A673 (cell line): Measurements from ENCODE around the gene EGR1. TPM values are rescaled to one million over a fixed set of nuclear protein-coding genes. Genes with fewer than 3 reads are reported as not detected.
A peak's percentile ranks its signal among the peaks of the same experiment; 100 is the strongest.

Source experiments
- BruUV-seq: library from RNA; stranded (reverse); fragments of 400-500 nt; replicated peaks from 2 replicates; lab custom pipeline; 2021; lab: Mats Ljungman, UMichigan
- CTCF ChIA-PET: fragments of 300-600 bp; sonication (Branson Sonifier 250); formaldehyde crosslinking; loops from one replicate; lab custom pipeline; 2022; ENCODE audit warnings: antibody characterized with exemption; lab: Charles Lee
- POLR2A ChIA-PET: fragments of 300-600 bp; sonication (Branson Sonifier 250); formaldehyde crosslinking; loops from one replicate; lab custom pipeline; 2022; ENCODE audit warnings: antibody characterized with exemption; ENCODE audit not compliant: low non-redundant PET; lab: Charles Lee
- DNase-seq: peaks from one replicate; pipeline ENCODE4 v3.0.0-alpha.2; 2015; ENCODE audit warnings: low spot score
- H3K27ac ChIP-seq: fragments of 200-600 bp; sonication (generic); 2 replicates; pipeline ENCODE4 v1.5.1; 2016; ENCODE audit warnings: mixed run types, low read depth, mild to moderate bottlenecking, mixed read lengths, antibody characterized with exemption, low read length; ENCODE audit not compliant: poor library complexity, severe bottlenecking
- H3K27me3 ChIP-seq: fragments of 200-600 bp; sonication (generic); replicated peaks from 2 replicates; pipeline ENCODE4 v1.6.1; 2017; ENCODE audit warnings: mixed run types, low read depth, mild to moderate bottlenecking, mixed read lengths, antibody characterized with exemption, low read length; ENCODE audit not compliant: insufficient read depth, poor library complexity
- H3K36me3 ChIP-seq: fragments of 200-600 bp; sonication (generic); 2 replicates; pipeline ENCODE4 v1.6.1; 2016; ENCODE audit warnings: mixed run types, mild to moderate bottlenecking, mixed read lengths, antibody characterized with exemption, low read length; ENCODE audit not compliant: insufficient read depth, poor library complexity, severe bottlenecking
- H3K4me1 ChIP-seq: fragments of 200-600 bp; sonication (generic); 2 replicates; pipeline ENCODE4 v1.6.1; 2017; ENCODE audit warnings: mixed run types, mild to moderate bottlenecking, mixed read lengths, antibody characterized with exemption, low read length; ENCODE audit not compliant: insufficient read depth, poor library complexity, severe bottlenecking
- H3K4me3 ChIP-seq: fragments of 200-600 bp; sonication (generic); 2 replicates; pipeline ENCODE4 v1.5.1; 2016; ENCODE audit warnings: low read depth, mixed run types, mild to moderate bottlenecking, mixed read lengths, low read length; ENCODE audit not compliant: poor library complexity, severe bottlenecking
- H3K9me3 ChIP-seq: fragments of 200-600 bp; sonication (generic); 2 replicates; pipeline ENCODE4 v1.6.1; 2016; ENCODE audit warnings: mixed run types, low read depth, mild to moderate bottlenecking, mixed read lengths, antibody characterized with exemption, low read length; ENCODE audit not compliant: poor library complexity, severe bottlenecking
- CTCF ChIP-seq: fragments of 300-800, 200-600 bp; sonication (generic); conservative IDR thresholded peaks from 2 replicates; pipeline ENCODE4 v1.5.1; 2017; ENCODE audit warnings: low read depth, mild to moderate bottlenecking, antibody characterized with exemption, low read length, moderate library complexity, mixed read lengths
- EZH2 ChIP-seq: fragments of 200-600 bp; sonication (generic); IDR thresholded peaks from 2 replicates; pipeline ENCODE4 v1.6.1; 2017; ENCODE audit warnings: borderline replicate concordance, low read depth, mild to moderate bottlenecking, mixed read lengths, antibody characterized with exemption, low read length; ENCODE audit not compliant: poor library complexity, severe bottlenecking
- intact Hi-C: fragments of 100-400 bp; cut with micrococcal nuclease; formaldehyde crosslinking; loops from one replicate; pipeline ENCODE4 v1.10.0; 2022; ENCODE audit not compliant: unreplicated experiment
- total RNA-seq: library from RNA; stranded (reverse); gene quantifications from 2 replicates; pipeline ENCODE4 v1.2.3, GENCODE V29; 2021

EGR1 gene
- total RNA-seq, 1 experiment from 2014 or later = 64.8 TPM

- Histone ChIP-seq H3K9me3 (no peaks in the 10 kb centered on the region), H3K36me3 (no peaks in the 10 kb centered on the region), H3K4me1 (peaks cover 12% of the 10 kb centered on the region), H3K27ac (no peak overlapping the region), H3K27me3 (no peaks in the 10 kb centered on the region), H3K4me3 (no peak overlapping the region)
- POLR2A ChIA-PET = no interaction called here
- no peak for DNase-seq
- no TSS peak for BruUV-seq
- TF ChIP-seq EZH2 (no peak), CTCF (no peak)
- CTCF ChIA-PET = no interaction called here
- intact Hi-C loops = loop anchor here (5.0 kb wide), 1 partner anchor 320 kb away; no protein-coding TSS in a partner anchor
Observed at GRCh38 chr5:138502121-138502520, 36.8 kb downstream of the EGR1 start.

DNA sequence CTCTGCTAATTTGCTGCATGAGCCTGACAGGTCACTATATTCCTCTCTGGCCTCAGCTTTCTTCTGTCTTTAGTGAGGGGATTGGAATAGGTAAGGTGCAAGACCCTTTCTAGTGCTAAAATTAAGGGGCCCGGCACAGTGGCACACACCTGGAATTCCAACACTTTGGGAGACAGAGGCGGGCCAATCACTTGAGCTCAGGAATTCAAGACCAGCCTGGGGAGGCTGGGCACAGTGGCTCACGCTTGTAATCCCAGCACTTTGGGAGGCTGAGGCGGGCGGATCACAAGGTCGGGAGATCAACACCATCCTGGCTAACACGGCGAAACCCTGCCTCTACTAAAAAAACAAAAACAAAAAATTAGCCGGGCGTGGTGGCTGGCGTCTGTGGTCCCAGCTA lies 37.2 kb downstream of the EGR1 start:
- Histone ChIP-seq H3K36me3 (peaks cover 3% of the 10 kb centered on the region), H3K4me1 (peaks cover 12% of the 10 kb centered on the region), H3K4me3 (no peak overlapping the region), H3K27ac (no peak overlapping the region), H3K9me3 (no peaks in the 10 kb centered on the region), H3K27me3 (no peaks in the 10 kb centered on the region)
- no TSS peak for BruUV-seq
- CTCF ChIA-PET = interaction anchor here (0.7 kb wide), 1 partner anchor 44 kb away, joined by 8 read pairs; no protein-coding TSS in a partner anchor
- no peak for DNase-seq
- no peak for TF ChIP-seq CTCF
- no peak for TF ChIP-seq EZH2
- POLR2A ChIA-PET = no interaction called here
- intact Hi-C loops = loop anchor here (5.0 kb wide), 1 partner anchor 320 kb away; no protein-coding TSS in a partner anchor

DNA sequence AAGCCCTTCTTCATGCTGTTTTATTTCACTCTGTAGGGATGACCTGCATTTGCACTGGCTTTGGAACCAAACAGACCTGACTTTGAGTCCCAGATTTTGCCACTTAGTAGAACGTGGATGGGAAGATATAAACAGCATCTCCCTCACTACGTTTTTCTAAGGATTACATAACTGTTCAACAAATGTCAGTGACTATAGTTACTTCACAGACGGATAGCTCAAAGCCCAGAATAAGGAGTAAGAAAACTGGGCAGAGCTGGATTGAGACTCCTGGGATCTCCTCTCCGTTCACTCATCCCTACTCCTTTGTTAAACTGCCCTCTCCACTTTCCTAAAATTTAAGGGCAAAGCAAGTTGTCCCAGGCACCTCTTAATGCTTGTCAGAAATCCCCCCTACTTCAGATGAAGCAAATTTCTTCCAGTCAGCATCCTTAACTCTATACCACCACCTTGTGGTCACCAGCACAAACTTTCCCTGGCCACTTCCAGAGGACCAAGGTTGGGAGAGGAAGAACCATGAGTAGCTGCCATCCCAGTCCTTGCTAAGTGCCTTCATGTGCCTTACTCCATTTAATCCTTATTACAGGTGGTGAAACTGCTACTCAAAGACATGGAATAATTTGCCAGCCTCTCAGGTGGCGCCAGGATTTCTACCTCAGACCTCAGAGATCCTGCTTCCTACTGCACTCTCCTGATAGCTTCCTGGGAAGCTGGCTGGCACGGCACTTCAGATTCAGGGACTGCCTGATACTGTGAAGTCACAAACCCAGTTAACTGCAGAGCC lies 38.4 kb downstream of the EGR1 start:
- intact Hi-C loops = loop anchor here (1.0 to 5.0 kb wide), 3 partner anchors 39 to 321 kb away; no protein-coding TSS in a partner anchor
- TF ChIP-seq CTCF (peak; percentile 79), EZH2 (no peak)
- DNase-seq = peak; percentile 80
- ChIA-PET POLR2A (interaction anchor here (0.6 kb wide), 2 partner anchors 41 to 310 kb away, joined by 6 to 17 read pairs; no protein-coding TSS in a partner anchor), CTCF (interaction anchor here (0.5 to 1.7 kb wide), 11 partner anchors 39 to 1372 kb away, joined by 3 to 27 read pairs (median 3); partner anchors contain the start of genes EGR1 and KDM3B)
- Histone ChIP-seq H3K9me3 (no peaks in the 10 kb centered on the region), H3K36me3 (peaks cover 15% of the 10 kb centered on the region), H3K4me1 (peaks cover 12% of the 10 kb centered on the region), H3K27me3 (no peaks in the 10 kb centered on the region), H3K4me3 (no peak overlapping the region), H3K27ac (no peak overlapping the region)
- no TSS peak for BruUV-seq
